Measurements from ENCODE around the gene ORAI3. TPM values are rescaled to one million over a fixed set of nuclear protein-coding genes. Genes with fewer than 3 reads are reported as not detected.

The ORAI3 gene
- total RNA-seq, 1 donor from 2014 or later: 10.2 TPM

- Histone ChIP-seq H3K4me2 (no peak overlapping the region), H2AFZ (replicated peaks) (no peak overlapping the region), H3K4me1 (no peaks in the 10 kb centered on the region), H3K9ac (no peak overlapping the region), H3K27me3 (peaks cover 4% of the 10 kb centered on the region), H3K9me3 (ENCODE audit: low read depth) (no peaks in the 10 kb centered on the region), H3K36me3 (no peaks in the 10 kb centered on the region), H3F3A (ENCODE audit: low read depth) (peaks cover 10% of the 10 kb centered on the region), H3K4me3 (no peak overlapping the region), H4K20me1 (ENCODE audit: low read depth) (no peaks in the 10 kb centered on the region), H3K27ac (no peak overlapping the region), H3K79me2 (ENCODE audit: low read depth) (no peaks in the 10 kb centered on the region)
- Mint-ChIP-seq H3K9me3 (no peaks in the 10 kb centered on the region), H3K27me3 (ENCODE audit: insufficient read depth, low read depth) (peaks cover 9% of the 10 kb centered on the region), H3K4me3 (peak overlapping the region; percentile 61), H3K4me1 (no peaks in the 10 kb centered on the region), H3K27ac (peak overlapping the region; percentile 82), H3K36me3 (no peaks in the 10 kb centered on the region)
- no peak for DNase-seq (ENCODE audit: low spot score)
- TF ChIP-seq EZH2phosphoT487 (IDR thresholded peaks at IDR 0.05) (no peak), EZH2 (IDR thresholded peaks at IDR 0.05) (no peak)
These were observed 42.2 kb downstream of the ORAI3 start for GRCh38 chr16:30991052-30991451.

DNA sequence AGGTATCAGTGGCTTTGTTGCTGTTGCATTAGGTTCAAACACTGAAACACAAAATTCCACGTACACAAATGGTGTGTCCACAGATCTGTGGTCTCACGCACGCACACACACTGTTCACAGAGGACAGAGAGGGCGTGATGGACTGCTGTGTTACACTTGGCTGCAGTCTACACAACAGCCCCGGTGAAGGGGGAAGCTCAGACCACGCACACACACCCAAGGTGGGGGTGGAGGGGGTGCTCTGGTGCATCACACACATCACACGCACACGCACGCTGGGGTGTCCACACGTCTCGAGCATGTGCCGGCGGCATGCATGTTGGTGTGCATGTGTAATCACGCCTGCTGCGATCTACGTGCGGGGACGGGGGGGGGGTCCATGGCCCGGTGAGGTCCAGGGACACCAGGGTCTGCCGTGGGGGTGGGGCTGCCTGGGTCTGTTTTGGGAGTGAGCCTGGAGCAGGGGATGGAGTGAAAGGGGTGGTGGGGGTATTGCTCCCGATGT, 43.5 kb downstream of the ORAI3 start:
- no peak for DNase-seq (ENCODE audit: low spot score)
- Histone ChIP-seq H3F3A (ENCODE audit: low read depth) (peaks cover 15% of the 10 kb centered on the region), H2AFZ (replicated peaks) (no peak overlapping the region), H3K27me3 (peaks cover 17% of the 10 kb centered on the region), H3K9ac (no peak overlapping the region), H4K20me1 (ENCODE audit: low read depth) (no peaks in the 10 kb centered on the region), H3K79me2 (ENCODE audit: low read depth) (no peaks in the 10 kb centered on the region), H3K4me3 (no peak overlapping the region), H3K4me1 (peaks cover 8% of the 10 kb centered on the region), H3K4me2 (no peak overlapping the region), H3K9me3 (ENCODE audit: low read depth) (no peaks in the 10 kb centered on the region), H3K27ac (no peak overlapping the region), H3K36me3 (no peaks in the 10 kb centered on the region)
- TF ChIP-seq EZH2 (IDR thresholded peaks at IDR 0.05): no peak
- no peak for TF ChIP-seq EZH2phosphoT487 (IDR thresholded peaks at IDR 0.05)
- no peak for TF ChIP-seq CTCF (IDR thresholded peaks at IDR 0.05)
- Mint-ChIP-seq H3K27ac (no peak overlapping the region), H3K4me1 (peaks cover 5% of the 10 kb centered on the region), H3K4me3 (no peak overlapping the region), H3K9me3 (no peaks in the 10 kb centered on the region), H3K36me3 (peaks cover 3% of the 10 kb centered on the region), H3K27me3 (ENCODE audit: insufficient read depth, low read depth) (peaks cover 4% of the 10 kb centered on the region)

GRCh38 chr16:30992931-30993816, 44.3 kb downstream of the ORAI3 start:
- Histone ChIP-seq H3K9me3 (ENCODE audit: low read depth) (no peaks in the 10 kb centered on the region), H3K4me2 (no peak overlapping the region), H3K4me1 (peaks cover 8% of the 10 kb centered on the region), H3K79me2 (ENCODE audit: low read depth) (no peaks in the 10 kb centered on the region), H3K4me3 (no peak overlapping the region), H3K27ac (no peak overlapping the region), H3F3A (ENCODE audit: low read depth) (peaks cover 23% of the 10 kb centered on the region), H4K20me1 (ENCODE audit: low read depth) (no peaks in the 10 kb centered on the region), H3K36me3 (no peaks in the 10 kb centered on the region), H2AFZ (replicated peaks) (no peak overlapping the region), H3K9ac (no peak overlapping the region), H3K27me3 (peaks cover 26% of the 10 kb centered on the region)
- Mint-ChIP-seq H3K27ac (no peak overlapping the region), H3K4me1 (peaks cover 5% of the 10 kb centered on the region), H3K27me3 (ENCODE audit: insufficient read depth, low read depth) (peaks cover 7% of the 10 kb centered on the region), H3K36me3 (peaks cover 3% of the 10 kb centered on the region), H3K9me3 (no peaks in the 10 kb centered on the region), H3K4me3 (no peak overlapping the region)
- no peak for DNase-seq (ENCODE audit: low spot score)
- no peak for TF ChIP-seq EZH2phosphoT487 (IDR thresholded peaks at IDR 0.05)
- no peak for TF ChIP-seq CTCF (IDR thresholded peaks at IDR 0.05)
- no peak for TF ChIP-seq EZH2 (IDR thresholded peaks at IDR 0.05)

GRCh38 chr16:30995927-30996323, 47.1 kb downstream of the ORAI3 start:
- H3K4me3 ChIP-seq: no peak overlapping the region
- H3K9me3 Mint-ChIP-seq: no peaks in the 10 kb centered on the region
- no peaks in the 10 kb centered on the region for H3K9me3 ChIP-seq (ENCODE audit: low read depth)
- peaks cover 8% of the 10 kb centered on the region for H3K4me1 ChIP-seq
- peaks cover 5% of the 10 kb centered on the region for H3K4me1 Mint-ChIP-seq
- H3K27ac ChIP-seq: no peak overlapping the region
- H3K27me3 ChIP-seq: peaks cover 36% of the 10 kb centered on the region
- peaks cover 28% of the 10 kb centered on the region for H3F3A ChIP-seq (ENCODE audit: low read depth)
- peak overlapping the region; percentile 73 for H3K4me3 Mint-ChIP-seq
- peaks cover 3% of the 10 kb centered on the region for H3K36me3 Mint-ChIP-seq
- H4K20me1 ChIP-seq (ENCODE audit: low read depth): no peaks in the 10 kb centered on the region
- DNase-seq (ENCODE audit: low spot score): no peak
- no peak overlapping the region for H3K27ac Mint-ChIP-seq
- no peak overlapping the region for H3K9ac ChIP-seq
- TF ChIP-seq CTCF (IDR thresholded peaks at IDR 0.05) (no peak), EZH2phosphoT487 (IDR thresholded peaks at IDR 0.05) (no peak), EZH2 (IDR thresholded peaks at IDR 0.05) (no peak)
- no peak overlapping the region for H3K4me2 ChIP-seq
- no peaks in the 10 kb centered on the region for H3K36me3 ChIP-seq
- H2AFZ ChIP-seq (replicated peaks): no peak overlapping the region
- H3K79me2 ChIP-seq (ENCODE audit: low read depth): no peaks in the 10 kb centered on the region
- H3K27me3 Mint-ChIP-seq (ENCODE audit: insufficient read depth, low read depth): peaks cover 8% of the 10 kb centered on the region
